ENCODE results near the gene STPG2.

GRCh38 chr4:97868097-97868496 is 275.2 kb downstream of the STPG2 start:
- no peak for TF ChIP-seq CTCF (IDR thresholded peaks at IDR 0.05 in 8 of 11, conservative IDR thresholded peaks at IDR 0.05 in 3 of 11)
- no peak for TF ChIP-seq POLR2A (IDR thresholded peaks at IDR 0.05)
- no peak for TF ChIP-seq POLR2AphosphoS5 (IDR thresholded peaks at IDR 0.05)

Measured in spleen (tissue), 7 donors.